RWPE1 (cell line): ENCODE data around the gene MGAT5.

Experiments
- CTCF ChIA-PET: fragments of 350-600 bp; sonication (Branson Sonifier 250); formaldehyde crosslinking; extraction: SDS; loops from one replicate; lab custom pipeline; 2021; lab: Yijun Ruan, JAX
- POLR2A ChIA-PET: fragments of 400-600 bp; formaldehyde crosslinking; extraction: SDS; loops from one replicate; lab custom pipeline; 2020; ENCODE audit warnings: antibody characterized with exemption; ENCODE audit not compliant: low non-redundant PET; lab: Yijun Ruan, JAX
- DNase-seq: peaks from one replicate; pipeline ENCODE4 v3.0.0; 2012; ENCODE audit warnings: low spot score
- H3K27ac ChIP-seq: fragments of 450-650 bp; 2 replicates; pipeline ENCODE4 v1.5.1; 2017
- CTCF ChIP-seq: fragments of 450-650 bp; conservative IDR thresholded peaks from 2 replicates; pipeline ENCODE4 v1.5.1; 2017; ENCODE audit warnings: low read depth, mild to moderate bottlenecking

Gene MGAT5

GRCh38 chr2:134232461-134232860, 21.4 kb upstream of the MGAT5 start:
- DNase-seq, result no peak
- ChIA-PET POLR2A (no interaction called here), CTCF (interaction anchor here (1.0 kb wide), 1 partner anchor 29 kb away, joined by 3 read pairs; no protein-coding TSS in a partner anchor)
- no peak for TF ChIP-seq CTCF
- no peak overlapping the region for H3K27ac ChIP-seq

GRCh38 chr2:134232868-134233727, 20.8 kb upstream of the MGAT5 start:
- no peak overlapping the region for H3K27ac ChIP-seq
- no peak for TF ChIP-seq CTCF
- POLR2A ChIA-PET, result no interaction called here
- CTCF ChIA-PET, result no interaction called here
- no peak for DNase-seq

- ChIA-PET CTCF (no interaction called here), POLR2A (no interaction called here)
- no peak for TF ChIP-seq CTCF
- DNase-seq, result no peak
- H3K27ac ChIP-seq, result no peak overlapping the region
Measured at GRCh38 chr2:134233728-134234136, 20.1 kb upstream of the MGAT5 start.

- no peak for TF ChIP-seq CTCF
- H3K27ac ChIP-seq, result no peak overlapping the region
- ChIA-PET POLR2A (no interaction called here), CTCF (no interaction called here)
- DNase-seq, result no peak
Measured at GRCh38 chr2:134234535-134234934, 19.3 kb upstream of the MGAT5 start.

- DNase-seq, result no peak
- no peak overlapping the region for H3K27ac ChIP-seq
- no peak for TF ChIP-seq CTCF
- ChIA-PET POLR2A (no interaction called here), CTCF (interaction anchor here (0.6 kb wide), 1 partner anchor 10 kb away, joined by 3 read pairs; no protein-coding TSS in a partner anchor)
Measured at GRCh38 chr2:134235510-134236144, 18.2 kb upstream of the MGAT5 start.

GRCh38 chr2:134238371-134238770, 15.5 kb upstream of the MGAT5 start:
- CTCF ChIA-PET, result interaction anchor here (0.7 kb wide), 1 partner anchor 103 kb away, joined by 3 read pairs; no protein-coding TSS in a partner anchor
- DNase-seq, result no peak
- POLR2A ChIA-PET, result no interaction called here
- no peak overlapping the region for H3K27ac ChIP-seq
- TF ChIP-seq CTCF, result no peak
